GM12891 (cell line): Measurements from ENCODE around the gene MZF1.

Experiments used
- PAX5 ChIP-seq: IDR thresholded peaks from 2 replicates; pipeline ENCODE4 v1.6.1; 2011; ENCODE audit warnings: low read length, moderate library complexity, mild to moderate bottlenecking; ENCODE audit not compliant: insufficient read depth, severe bottlenecking
- POLR2A ChIP-seq: IDR thresholded peaks from 2 replicates; pipeline ENCODE4 v1.6.1; 2011; ENCODE audit warnings: low read depth, low read length, control low read depth
- POLR2AphosphoS5 ChIP-seq: IDR thresholded peaks from 2 replicates; pipeline ENCODE4 v1.6.1; 2011; ENCODE audit warnings: low read depth, low read length, control low read depth
- TAF1 ChIP-seq: IDR thresholded peaks from 2 replicates; pipeline ENCODE4 v1.6.1; 2011; ENCODE audit warnings: low read depth, low read length, control low read depth

GRCh38 chr19:58569943-58570670 lies 3.0 kb downstream of the MZF1 start:
- TF ChIP-seq POLR2A = no peak
- no peak for TF ChIP-seq POLR2AphosphoS5
- TF ChIP-seq TAF1 = no peak
- no peak for TF ChIP-seq PAX5
